ENCODE results near the gene AP3S2.

DNA sequence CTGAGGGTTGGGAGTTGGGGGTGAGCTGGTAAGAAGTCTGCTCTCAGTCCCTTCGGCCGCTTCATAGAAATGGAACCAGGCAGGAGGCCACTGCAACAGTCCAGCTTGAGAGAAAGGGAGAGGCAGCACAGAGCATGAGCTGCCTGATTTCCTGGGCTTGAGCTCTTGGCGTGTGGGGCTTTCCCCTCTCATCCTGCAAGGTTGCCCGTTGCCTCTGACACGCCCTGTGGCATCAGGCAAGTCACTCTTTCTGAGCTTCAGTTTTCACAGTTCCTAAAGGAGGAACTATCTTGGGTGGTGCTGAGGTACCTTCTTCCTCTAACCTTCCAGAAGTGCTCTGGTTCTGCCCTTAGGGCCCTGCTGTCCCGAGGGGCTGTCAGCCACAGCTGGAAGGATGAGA, 112.7 kb downstream of the AP3S2 start:
- TF ChIP-seq POLR2A (IDR thresholded peaks at IDR 0.05) = no peak
- TF ChIP-seq, protein P1, sequence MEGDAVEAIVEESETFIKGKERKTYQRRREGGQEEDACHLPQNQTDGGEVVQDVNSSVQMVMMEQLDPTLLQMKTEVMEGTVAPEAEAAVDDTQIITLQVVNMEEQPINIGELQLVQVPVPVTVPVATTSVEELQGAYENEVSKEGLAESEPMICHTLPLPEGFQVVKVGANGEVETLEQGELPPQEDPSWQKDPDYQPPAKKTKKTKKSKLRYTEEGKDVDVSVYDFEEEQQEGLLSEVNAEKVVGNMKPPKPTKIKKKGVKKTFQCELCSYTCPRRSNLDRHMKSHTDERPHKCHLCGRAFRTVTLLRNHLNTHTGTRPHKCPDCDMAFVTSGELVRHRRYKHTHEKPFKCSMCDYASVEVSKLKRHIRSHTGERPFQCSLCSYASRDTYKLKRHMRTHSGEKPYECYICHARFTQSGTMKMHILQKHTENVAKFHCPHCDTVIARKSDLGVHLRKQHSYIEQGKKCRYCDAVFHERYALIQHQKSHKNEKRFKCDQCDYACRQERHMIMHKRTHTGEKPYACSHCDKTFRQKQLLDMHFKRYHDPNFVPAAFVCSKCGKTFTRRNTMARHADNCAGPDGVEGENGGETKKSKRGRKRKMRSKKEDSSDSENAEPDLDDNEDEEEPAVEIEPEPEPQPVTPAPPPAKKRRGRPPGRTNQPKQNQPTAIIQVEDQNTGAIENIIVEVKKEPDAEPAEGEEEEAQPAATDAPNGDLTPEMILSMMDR (IDR thresholded peaks at IDR 0.05) = no peak

All from transverse colon (tissue), 3 donors.